ENCODE results near the gene PRPH.

DNA sequence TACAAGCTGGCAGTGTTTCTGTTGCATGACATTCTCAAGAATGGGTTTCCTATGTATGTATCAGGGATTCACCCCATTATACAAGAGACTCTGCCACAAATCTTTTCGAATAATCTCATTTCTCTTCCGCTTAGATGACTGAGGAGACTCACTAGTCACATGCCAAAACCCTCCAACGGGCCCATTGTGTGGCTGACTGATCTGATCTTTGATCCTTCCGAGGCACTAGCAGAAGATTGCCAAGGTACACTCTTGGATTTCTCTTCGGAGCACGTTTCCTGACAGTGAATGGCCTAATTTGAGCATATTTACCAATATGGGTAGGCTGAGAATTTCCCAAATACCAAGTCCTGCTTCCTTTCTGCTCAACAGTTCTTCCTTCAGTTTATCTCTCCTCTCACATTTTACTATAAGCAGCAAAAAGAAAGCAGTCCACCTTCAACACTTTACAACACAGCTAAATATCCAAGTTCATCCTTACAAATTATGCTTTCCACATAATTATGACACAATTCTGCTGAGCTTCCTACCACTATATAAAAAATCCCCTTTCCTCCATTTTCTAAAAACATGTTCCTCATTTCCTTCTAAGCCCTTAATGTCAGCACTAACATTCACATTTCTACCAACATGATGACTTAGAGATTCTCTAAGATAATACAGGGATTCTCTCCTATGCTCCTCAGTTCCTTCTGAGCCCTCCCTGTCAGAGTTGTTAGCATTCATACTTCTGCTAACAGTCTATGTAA lies 11.0 kb downstream of the PRPH start:
- no peak for TF ChIP-seq MXI1 (IDR thresholded peaks at IDR 0.05; ENCODE audit: low read depth, low read length)
- TF ChIP-seq SMAD1 (IDR thresholded peaks at IDR 0.05; ENCODE audit: low read depth, low read length, partially characterized antibody) = no peak
- TF ChIP-seq SP2 (IDR thresholded peaks at IDR 0.05; ENCODE audit: extremely low read depth, low read depth, low read length, poor library complexity, severe bottlenecking) = no peak
- no peak for TF ChIP-seq EP300 (IDR thresholded peaks at IDR 0.05; ENCODE audit: low read length)
- no peak for TF ChIP-seq ZFP36 (IDR thresholded peaks at IDR 0.05; ENCODE audit: low read depth, low read length, partially characterized antibody)
- TF ChIP-seq ZZZ3 (IDR thresholded peaks at IDR 0.05) = no peak
- TF ChIP-seq, protein P1, sequence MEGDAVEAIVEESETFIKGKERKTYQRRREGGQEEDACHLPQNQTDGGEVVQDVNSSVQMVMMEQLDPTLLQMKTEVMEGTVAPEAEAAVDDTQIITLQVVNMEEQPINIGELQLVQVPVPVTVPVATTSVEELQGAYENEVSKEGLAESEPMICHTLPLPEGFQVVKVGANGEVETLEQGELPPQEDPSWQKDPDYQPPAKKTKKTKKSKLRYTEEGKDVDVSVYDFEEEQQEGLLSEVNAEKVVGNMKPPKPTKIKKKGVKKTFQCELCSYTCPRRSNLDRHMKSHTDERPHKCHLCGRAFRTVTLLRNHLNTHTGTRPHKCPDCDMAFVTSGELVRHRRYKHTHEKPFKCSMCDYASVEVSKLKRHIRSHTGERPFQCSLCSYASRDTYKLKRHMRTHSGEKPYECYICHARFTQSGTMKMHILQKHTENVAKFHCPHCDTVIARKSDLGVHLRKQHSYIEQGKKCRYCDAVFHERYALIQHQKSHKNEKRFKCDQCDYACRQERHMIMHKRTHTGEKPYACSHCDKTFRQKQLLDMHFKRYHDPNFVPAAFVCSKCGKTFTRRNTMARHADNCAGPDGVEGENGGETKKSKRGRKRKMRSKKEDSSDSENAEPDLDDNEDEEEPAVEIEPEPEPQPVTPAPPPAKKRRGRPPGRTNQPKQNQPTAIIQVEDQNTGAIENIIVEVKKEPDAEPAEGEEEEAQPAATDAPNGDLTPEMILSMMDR (IDR thresholded peaks at IDR 0.05 in 2 of 3, conservative IDR thresholded peaks at IDR 0.05 in 1 of 3; ENCODE audit: insufficient read depth in 2 of 3, low read depth in 1 of 3, low read length in 3 of 3) = no peak
- no peak for TF ChIP-seq ZNF274 (IDR thresholded peaks at IDR 0.05; ENCODE audit: borderline replicate concordance, low read depth, low read length)
- no peak for TF ChIP-seq NR3C1 (CRISPR knock-in tag; IDR thresholded peaks at IDR 0.05)
- no peak for TF ChIP-seq ZNF133 (CRISPR knock-in tag; IDR thresholded peaks at IDR 0.05)
- TF ChIP-seq CHD1 (IDR thresholded peaks at IDR 0.05; ENCODE audit: low read length) = no peak
- no peak for TF ChIP-seq POLR2AphosphoS5 (IDR thresholded peaks at IDR 0.05; ENCODE audit: control insufficient read depth, insufficient read depth, low read depth, low read length)
- TF ChIP-seq PTBP1 (IDR thresholded peaks at IDR 0.05; ENCODE audit: low read depth, low read length) = no peak

Measured in K562 (cell line).